HG02759 (cell line): Measurements from ENCODE around the gene ADARB2.

ENCODE experiments used
- ATAC-seq: cut with Tn5 transposase; IDR thresholded peaks from one replicate; pipeline ENCODE4 v1.9.1; 2021; ENCODE audit warnings: mild to moderate bottlenecking, moderate library complexity; ENCODE audit not compliant: unreplicated experiment

The ADARB2 gene

DNA sequence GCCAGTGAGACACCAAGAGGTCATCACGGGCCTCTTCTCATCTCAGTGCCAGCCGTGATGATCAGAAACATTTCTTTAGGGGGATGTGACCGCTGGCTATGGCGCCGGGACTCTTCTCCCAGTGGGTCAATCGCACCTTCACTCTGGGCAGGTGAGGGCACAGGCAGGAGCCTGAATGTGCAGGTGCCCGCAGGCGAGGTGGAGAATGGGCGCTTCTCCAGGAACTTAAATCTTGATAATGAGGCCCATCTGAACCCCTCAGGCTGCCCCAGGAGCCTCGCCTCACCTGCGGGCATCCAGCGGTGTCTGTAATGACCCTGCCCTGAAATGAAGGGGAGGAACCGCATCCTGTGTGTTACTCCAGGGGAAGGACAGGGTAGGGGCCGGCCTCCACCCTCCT is 204.7 kb downstream of the ADARB2 start:
- no peak for ATAC-seq

DNA sequence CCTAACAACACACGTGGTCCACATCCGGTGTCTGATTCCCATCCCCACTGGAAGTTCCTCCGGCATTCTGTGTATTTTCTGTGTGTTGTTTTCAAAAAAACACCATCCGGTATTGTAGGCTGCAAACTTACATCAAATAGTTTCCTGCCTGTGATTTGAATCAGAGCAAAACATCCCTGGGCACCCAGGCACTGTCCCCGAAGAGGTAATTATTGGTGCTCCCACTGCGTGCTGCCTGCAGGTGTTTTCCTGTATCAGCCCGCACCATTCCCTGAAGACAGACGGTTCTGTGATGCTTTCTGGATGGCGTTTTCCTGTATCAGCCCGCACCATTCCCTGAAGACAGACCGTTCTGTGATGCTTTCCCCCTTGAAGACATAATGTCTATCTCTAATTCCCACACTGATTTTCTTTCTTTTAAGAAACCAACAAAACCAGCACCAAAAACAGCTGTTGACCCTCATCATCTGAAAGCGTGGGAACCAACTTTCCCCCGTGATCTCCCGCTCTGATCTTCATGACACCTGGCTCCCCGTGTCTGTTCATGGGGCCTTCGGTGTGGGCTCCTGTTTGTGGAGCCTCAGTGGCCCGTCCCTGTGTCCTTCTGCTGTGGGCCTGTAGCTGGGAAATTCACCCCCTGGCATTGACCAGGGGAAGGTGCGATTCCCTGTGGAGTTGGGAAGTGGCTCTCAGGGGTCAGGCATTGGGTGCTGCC is 205.3 kb downstream of the ADARB2 start:
- ATAC-seq, result no peak

DNA sequence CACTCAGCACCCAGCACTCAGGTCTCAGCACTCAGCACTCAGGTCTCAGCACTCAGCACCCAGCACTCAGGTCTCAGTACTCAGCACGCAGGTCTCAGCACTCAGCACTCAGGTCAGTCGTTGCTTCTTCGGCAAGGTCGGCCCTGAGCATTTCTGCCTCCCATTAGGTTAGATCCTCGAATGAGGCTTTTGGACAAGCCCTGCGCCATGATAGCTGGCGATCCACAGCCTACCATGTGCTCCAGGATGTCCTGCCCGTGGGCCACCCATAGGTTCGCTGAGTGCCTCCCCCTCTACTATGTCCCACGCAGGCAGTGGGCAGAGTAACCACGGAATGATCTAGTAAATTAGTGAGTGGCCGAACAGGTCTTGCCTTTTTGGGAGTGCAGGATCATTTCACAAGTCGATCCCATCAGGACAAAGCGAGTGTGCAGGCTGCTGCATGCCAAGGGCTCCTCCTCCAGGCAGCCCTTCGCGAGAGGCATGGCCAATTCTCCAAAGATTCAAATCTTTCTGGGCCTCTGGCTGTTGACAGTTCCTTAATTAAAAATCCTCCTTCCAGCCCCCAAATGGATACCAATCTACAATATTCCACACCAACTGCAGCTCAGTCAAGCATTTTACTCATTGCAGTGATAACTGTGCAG is 206.3 kb downstream of the ADARB2 start:
- ATAC-seq, result no peak

DNA sequence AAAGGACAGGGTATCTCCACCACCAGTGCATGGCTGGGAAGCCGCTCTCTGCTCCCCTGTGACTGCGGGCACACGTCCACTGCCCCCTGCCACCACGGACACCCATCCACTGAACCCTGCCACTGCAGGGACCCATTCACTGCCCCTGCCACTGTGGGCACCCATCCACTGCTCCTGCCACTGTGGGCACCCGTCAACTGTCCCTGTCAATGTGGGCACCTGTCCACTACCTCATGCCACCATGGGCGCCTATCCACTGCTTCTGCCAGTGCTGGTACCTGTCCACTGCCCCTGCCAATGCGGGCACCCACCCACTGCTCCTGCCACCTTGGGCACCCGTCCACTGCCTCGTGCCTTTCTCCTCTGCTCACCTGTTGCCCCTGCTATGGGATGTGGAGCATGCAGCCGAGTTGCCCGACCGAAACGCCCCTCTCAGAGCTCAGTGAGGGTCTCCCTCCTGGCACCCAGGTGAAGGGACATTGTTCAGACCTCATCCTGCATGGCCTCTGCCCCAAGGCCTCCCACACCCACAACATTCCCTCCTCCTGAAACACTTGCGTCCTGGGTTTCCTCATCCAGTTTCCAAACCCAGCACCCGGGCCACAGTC is 207.4 kb downstream of the ADARB2 start:
- no peak for ATAC-seq

DNA sequence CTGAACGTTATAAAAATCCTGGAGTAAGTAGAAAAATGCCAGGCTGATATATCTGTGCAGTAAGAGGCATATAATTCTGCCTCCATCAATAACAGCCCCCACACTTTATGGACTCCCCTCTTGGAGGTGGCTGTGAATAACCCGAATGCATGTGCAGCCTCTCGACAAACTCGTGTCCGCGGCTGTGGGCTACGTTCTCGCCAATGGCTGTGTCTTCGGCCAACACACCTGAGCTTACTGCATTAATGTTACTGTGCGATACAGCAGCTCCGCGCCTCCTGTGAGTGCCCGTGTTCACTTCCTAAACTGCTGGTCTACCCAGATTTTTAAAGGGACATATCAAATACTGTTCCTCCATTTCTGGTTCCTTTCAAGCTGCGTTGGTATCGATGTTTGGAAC is 209.4 kb downstream of the ADARB2 start:
- ATAC-seq, result no peak

DNA sequence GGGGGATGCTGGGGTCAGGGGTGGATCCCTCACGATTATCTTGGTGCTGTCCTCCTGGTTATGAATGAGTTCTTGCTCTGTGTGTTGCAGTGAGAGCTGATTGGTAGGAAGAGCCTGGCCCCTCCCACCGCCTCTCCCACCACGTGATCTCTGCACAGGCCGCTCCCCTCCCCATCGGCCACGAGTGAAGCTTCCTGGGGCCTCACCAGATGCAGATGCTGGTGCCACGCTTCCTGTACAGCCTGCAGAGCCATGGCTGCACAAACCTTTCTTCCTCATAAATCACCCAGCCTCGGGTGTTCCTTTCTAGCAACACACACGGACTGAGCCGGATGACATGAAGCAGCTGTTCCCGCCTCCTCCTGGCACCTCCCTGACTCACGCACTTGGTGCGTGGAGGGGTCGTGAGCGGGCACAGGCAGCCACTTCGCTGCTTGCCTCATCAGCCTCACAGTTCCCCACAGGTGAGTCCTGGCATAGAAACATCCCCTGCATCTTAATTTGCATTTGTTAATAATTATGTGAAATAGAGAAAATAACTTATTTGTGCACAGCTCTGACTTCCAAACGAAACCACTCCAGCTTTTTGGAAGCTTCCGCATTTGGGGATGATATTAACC is 210.8 kb downstream of the ADARB2 start:
- ATAC-seq, result no peak

DNA sequence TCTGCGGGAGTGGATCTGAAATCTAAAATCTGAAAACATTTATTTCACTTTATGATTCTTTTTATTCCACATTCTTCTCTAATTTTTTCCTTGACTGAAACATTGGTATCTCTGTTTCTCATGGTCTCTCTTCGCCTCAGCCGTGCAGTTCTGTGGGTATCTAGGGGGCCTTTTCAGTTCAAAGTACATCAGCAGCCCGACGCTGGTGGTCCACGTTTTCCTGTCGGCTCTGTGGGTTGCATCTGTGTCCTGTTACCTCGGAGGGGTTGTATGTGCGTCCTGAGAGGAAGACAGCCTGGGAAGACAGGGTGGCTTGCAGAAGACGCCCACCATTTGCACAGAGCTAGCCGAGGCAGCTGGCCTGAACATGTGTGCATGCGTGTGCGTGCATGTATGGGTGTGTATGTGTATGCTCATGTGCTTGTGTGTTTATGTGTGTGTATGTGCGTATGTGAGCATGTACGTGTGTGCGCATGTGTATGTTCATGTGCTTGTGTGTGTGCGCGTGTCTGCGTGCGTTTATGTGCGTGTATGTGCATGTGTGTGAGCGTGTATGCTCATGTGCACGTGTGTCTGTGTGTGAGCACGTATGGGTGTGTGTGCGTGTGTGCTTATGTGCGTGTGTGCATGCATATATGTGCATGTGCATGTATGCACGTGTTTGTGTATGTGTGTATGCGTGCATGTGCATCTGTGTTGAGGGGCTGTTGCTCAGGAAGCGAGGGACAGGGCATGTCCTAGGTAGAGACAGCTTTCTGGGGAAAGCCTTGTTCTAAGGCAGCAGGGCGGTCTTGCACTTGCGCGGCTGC is 211.8 kb downstream of the ADARB2 start:
- ATAC-seq, result no peak

DNA sequence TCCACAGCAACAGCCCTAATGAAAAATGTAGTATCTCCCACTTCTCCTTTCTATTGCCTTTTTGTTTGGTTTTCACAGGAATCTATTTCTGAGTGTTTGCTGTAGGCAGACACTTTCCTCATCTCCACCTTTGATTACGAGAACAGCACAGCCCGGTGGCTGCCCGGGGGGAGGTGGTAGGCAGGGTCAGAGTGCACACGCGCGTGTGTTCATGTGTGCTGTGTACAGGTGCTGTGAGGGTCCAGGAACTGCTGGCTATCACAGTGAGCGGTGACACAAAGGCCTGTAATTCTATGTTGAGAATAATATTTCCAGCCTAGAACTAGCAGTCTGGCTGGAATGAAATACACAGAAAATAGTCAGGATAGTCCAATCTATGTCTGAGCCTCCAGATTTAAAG is 212.8 kb downstream of the ADARB2 start:
- ATAC-seq, result no peak

DNA sequence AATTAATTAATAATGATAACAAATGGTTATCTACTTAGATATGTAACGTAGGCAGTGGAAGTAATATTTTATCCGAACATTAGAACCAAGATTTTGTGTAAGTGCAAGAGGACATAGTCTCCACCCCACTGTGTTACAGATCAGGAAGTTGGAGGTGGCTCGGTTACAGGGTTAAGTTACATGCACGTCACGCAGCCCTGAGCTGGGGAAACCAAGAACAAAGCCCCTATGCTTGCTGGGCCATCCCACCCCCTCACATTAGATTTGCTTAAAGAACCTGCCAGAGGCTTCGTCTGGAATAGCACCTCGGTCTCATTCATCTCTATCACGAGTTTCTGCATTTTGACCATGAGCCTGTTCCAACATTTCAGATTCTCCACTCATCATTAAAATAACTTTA is 214.1 kb downstream of the ADARB2 start:
- ATAC-seq, result no peak

DNA sequence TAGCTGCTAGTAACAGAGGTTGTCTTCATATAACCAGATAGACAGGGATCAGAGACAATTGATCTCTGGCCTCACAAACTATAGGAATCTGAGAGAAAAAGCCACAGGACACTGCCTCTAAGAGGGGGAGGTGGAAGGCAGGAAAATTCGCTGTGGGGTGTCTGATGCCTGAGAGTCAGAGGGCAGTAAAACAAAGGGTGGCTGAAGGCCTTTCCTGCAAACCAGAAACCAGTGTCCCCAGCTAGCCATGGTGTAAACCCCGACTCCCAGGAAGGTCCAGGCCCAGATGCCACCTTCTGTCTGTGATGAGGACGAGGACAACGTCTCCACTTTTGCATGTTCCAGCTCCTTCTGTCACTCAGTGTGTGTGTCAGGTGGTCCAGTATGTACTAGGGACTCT is 215.1 kb downstream of the ADARB2 start:
- ATAC-seq, result no peak

DNA sequence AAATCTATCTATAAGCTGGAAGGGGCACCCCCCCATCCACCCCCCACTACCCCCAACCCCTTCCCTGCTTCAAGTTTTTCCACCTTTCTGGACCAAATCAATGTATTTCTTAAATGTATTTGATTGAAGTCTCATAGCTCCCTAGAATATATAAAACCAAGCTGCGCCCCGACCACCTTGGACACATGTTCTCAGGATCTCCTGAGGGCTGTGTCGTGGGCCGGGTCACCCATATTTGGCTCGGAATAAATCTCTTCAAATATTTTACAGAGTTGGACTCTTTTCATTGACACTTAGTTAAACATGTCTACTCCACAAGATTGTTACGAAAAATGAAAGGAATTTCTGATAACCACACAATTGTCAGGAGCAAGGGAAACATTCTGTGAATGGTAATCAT is 215.6 kb downstream of the ADARB2 start:
- ATAC-seq, result no peak

DNA sequence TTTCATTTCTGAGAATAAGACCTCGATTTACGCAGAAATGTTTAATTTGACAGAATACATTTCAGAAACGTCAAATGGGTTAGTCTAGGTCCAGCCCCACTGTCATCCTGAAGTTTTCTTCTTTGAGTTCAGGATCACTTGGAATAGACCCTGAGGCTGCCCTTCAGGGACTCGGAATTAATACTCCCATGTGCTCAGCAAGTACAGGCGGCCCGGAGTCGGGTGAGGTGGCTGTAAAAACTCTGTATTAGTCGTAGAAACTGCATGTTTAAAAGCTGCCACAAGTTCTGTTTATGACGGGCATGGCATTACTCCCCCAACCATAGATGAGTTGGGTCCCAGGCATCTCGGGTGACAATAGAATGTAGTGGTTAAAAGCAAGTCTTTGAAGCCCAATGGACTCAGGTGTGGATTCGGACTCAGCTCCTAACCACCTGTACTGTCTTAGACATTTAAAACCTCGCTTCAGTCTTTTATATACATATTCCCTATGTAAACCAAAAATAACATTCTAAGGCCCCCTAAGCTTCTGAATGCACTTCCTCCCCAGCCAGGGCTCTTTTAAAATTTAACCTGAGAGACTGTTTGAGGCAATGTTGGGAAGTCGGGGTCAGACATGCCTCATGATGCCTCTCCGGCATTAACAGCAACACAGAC is 216.3 kb downstream of the ADARB2 start:
- ATAC-seq, result no peak

DNA sequence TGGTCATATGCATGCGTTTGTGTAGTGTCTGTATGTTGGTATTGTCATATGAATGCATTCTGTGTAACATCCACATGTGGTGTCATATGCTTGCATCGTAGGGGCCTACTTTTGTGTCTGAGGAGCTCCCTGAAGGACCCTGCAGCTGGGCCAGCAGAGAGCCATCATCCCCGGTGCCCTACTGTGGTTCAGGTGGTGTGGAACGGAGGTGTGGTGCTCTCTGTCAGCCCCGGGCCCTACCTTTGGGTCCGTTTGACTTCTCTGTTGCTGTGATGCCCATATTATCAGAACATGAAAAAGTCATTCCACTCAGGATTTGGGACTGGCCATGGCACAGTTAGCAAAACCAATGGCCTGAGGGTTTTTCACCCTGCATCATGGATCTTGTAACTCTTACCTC is 217.9 kb downstream of the ADARB2 start:
- no peak for ATAC-seq

DNA sequence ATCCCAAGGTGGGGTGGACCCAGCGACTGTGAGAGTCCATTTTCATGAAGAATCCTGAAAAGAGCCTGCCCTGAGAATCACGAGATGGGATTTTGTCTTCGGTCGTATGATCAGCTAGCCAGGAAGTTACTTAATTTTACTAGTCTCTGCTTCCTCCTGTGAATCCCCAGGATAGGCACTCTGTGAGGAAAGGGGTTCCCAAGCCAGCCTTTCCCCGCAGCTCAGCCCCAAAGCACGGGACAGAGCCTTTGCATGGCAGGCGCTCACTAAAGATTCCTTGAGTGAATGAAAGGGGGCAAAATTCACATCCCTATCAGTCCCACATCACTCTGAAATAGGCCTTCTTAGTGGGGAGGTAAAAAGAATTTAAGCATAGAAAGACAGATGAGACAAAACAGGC is 219.6 kb downstream of the ADARB2 start:
- ATAC-seq, result no peak

DNA sequence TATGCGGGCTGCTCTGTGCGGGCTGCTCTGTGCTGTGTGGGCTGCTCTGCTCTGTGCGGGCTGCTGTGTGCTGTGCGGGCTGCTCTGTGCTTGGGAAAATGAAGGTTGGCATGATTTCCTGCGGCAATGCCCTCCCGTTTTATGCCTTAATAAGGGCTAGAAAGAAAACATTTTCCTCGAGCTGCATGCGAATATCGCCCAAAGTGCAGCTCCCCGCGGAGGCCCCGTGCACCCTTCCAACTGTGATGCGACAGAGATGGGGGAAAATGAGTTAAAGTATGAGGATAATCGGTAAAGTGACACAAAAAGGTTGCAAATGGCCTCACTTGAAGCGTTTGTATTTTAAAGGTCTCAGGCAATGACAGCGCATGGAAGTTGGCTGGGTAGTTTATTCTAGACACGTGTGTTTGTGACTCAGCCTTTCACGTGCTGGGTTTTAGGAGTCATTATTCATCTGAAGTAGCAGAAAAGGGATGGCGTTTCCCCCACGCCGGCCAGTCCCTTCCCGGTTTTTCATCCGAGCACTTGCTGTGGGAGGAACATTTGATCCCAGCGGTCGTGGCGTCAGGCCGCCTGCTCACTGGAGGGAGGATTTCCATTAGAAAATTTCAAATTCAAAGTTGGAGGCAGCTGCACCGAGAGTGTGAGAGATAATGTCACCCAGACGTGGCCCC is 220.7 kb downstream of the ADARB2 start:
- ATAC-seq, result no peak

DNA sequence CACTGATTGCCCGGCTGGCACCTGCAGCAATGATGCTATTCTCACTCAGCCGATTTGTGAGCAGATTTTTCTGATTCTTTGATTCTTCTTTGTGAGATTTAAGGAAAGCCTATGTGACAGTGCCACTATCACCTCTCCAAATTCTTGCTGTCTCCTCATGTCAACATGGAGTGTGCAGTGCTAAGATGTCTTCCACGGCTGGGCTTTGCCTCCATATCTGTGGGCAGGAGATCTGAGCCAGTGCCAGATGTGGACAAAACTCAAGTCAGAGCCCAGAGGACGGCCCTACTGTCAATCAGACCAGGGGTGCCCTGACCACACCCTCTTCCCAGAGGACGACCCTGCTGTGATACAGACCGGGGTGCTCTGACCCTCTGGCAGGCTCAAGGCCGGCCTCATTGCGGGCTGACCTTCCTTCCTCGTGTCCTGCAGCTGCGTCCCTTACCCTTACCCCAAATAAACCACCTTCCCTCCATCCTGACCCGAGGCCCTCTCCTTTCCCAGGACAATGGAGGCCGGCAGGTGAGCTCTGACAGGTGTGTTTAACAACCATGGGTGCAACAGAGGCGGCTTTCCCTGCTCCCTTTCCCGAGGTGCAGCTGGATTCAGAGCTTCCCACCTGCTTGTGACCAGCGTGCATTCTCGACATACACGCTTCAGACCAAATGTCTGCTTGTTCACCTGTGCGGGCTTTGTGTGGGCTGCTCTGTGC is 221.4 kb downstream of the ADARB2 start:
- no peak for ATAC-seq

DNA sequence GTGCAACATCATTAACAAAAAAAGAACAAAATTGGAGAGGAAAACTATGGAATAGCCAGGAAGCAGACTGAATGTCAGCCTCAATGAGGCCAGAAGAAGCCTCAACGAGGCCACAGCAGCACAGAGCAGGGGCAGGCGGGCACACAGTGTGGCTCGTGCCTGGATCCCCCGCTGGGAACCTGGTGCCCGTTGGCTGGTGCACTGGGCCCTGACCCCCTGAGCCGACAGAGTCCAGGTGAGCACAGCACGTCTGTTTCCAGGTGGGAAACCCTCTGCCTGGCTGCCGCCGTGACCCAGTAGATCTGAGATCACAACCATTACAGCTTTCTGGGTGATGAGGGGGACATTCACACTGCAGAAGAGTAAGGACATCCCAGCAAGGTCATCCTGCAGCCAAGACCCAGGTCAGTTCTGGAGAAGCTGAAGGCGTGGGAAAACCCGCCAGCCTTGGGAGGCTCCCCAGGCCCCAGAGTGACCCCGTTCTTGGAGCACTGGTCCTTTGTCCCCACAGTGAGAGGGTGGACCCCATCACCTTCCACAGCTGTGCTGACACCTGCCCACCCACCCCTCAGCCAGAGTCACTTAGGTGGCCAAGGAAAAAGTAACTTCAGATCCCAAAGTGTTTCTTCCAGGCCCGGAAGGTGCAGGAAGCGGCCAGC is 222.1 kb downstream of the ADARB2 start:
- ATAC-seq, result no peak

DNA sequence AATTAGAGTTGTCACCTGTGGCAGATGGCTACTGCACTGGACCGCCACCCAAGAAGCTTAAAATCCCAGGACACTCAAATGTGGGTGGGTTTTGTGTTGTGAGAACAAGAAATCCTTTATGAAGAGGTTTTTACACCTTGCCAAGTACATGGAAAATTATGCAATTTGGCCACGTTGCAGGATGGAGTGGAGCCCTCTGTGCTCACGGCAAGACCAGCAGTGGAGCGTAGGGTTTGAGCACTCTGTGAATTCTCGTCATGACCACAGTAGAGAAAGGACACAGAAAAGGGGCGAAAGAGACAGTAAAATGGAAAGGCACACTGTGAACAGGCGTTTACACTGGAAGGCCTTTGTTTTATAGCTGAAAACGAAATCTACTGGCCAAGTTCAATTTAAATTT is 222.6 kb downstream of the ADARB2 start:
- ATAC-seq, result no peak

DNA sequence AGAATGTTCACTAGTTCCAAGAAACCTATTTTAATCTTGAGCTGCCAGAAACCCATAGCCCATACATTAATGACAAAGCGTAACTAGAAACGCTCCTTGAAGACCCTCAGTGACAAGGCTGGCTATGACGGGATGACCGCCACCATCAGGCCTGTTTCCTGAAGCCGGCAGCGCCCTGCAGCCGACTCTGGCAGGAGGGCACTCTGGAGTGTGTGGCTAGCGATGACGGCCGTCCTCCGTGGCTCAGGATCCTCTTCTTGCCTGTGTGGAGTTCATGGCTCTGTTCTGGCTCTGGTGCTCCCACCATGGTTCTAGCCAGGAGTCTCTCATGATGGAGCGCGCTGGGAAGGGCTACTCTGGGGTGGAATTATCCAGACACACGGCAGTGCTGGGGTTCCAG is 224.1 kb downstream of the ADARB2 start:
- no peak for ATAC-seq
